Measurements from ENCODE around the gene PDCD10. TPM values are rescaled to one million over a fixed set of nuclear protein-coding genes. Genes with fewer than 3 reads are reported as not detected.

PDCD10 gene
- total RNA-seq, 6 donors from 2014 or later = 38.8 to 115 (median 55.9) TPM

DNA sequence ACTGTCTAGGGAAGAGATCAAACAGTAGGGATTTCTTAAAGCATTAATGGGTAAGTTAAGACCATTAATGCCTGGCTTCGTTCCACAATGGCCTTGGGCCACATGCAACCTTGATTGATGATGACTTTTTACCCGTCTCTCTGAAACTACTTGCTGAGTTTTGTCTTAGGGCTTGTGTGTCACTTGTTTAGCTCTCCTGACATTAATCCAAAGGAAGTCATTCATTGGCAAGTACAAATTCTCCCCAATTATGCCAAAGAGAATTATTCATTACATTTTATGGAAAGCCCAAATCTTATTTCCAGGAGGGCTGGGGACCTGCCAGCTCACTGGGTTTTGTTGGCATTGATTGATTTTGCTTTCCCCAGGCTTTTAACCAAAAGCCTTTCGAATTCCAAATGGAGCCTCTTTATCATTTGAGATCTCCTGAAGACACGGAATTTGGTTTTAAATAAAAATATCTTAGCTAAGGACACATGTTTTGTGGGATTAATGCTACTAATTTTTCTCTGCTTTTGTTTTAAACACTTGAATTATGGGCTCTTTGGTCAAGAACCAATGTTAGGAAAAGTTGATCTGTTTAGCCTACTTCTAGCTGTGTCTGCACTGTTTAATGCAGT, 41.5 kb upstream of the PDCD10 start:
- H3K27me3 ChIP-seq = no peaks in the 10 kb centered on the region
- TF ChIP-seq POLR2AphosphoS5 (IDR thresholded peaks at IDR 0.05) = no peak
- TF ChIP-seq POLR2A (IDR thresholded peaks at IDR 0.05) = no peak
- no peak for TF ChIP-seq EP300 (IDR thresholded peaks at IDR 0.05)
- TF ChIP-seq, protein P1, sequence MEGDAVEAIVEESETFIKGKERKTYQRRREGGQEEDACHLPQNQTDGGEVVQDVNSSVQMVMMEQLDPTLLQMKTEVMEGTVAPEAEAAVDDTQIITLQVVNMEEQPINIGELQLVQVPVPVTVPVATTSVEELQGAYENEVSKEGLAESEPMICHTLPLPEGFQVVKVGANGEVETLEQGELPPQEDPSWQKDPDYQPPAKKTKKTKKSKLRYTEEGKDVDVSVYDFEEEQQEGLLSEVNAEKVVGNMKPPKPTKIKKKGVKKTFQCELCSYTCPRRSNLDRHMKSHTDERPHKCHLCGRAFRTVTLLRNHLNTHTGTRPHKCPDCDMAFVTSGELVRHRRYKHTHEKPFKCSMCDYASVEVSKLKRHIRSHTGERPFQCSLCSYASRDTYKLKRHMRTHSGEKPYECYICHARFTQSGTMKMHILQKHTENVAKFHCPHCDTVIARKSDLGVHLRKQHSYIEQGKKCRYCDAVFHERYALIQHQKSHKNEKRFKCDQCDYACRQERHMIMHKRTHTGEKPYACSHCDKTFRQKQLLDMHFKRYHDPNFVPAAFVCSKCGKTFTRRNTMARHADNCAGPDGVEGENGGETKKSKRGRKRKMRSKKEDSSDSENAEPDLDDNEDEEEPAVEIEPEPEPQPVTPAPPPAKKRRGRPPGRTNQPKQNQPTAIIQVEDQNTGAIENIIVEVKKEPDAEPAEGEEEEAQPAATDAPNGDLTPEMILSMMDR (IDR thresholded peaks at IDR 0.05) = no peak
- H3K4me3 ChIP-seq = no peak overlapping the region
- no peaks in the 10 kb centered on the region for H3K4me1 ChIP-seq
- DNase-seq (no peak), ATAC-seq (ENCODE audit: low FRiP score in 2 of 2) (no peak)
- H3K27ac ChIP-seq = no peak overlapping the region
- no peaks in the 10 kb centered on the region for H3K36me3 ChIP-seq
- peaks cover 0 to 3% (median 0%) of the 10 kb centered on the region in 4 donors for H3K9me3 ChIP-seq
- WGBS, 2 donors = 49 to 58% methylated on average over 4 of the region's 4 CpGs

DNA sequence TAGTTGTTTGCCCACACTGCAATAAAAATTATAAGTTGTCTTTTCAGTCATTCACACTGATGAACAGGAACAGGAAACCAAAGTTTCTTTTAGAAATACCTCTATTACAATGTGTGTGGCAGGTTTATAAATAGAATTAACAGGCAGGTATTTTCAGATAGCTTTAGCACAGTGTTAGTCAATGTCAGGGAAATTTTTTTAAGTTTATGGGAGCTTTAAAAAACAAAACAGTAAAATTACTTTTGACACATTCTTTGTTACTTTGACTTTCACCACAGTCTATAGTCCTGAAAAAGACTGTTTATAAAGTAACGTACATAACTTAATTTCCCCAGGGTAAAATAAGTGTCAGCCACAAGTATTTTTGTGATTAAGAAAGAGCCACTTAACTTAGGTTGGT, 38.9 kb upstream of the PDCD10 start:
- WGBS, 2 donors = 25 to 47% methylated on average over 1 of the region's 1 CpG
- Histone ChIP-seq H3K27ac (no peak overlapping the region), H3K9me3 (peaks cover 0 to 3% (median 0%) of the 10 kb centered on the region in 4 donors), H3K36me3 (no peaks in the 10 kb centered on the region), H3K4me3 (no peak overlapping the region), H3K4me1 (no peaks in the 10 kb centered on the region), H3K27me3 (no peaks in the 10 kb centered on the region)
- no peak for TF ChIP-seq POLR2AphosphoS5 (IDR thresholded peaks at IDR 0.05)
- no peak for TF ChIP-seq POLR2A (IDR thresholded peaks at IDR 0.05)
- no peak for TF ChIP-seq EP300 (IDR thresholded peaks at IDR 0.05)
- TF ChIP-seq, protein P1 (IDR thresholded peaks at IDR 0.05) = no peak
- ATAC-seq (ENCODE audit: low FRiP score in 2 of 2) = no peak
- no peak for DNase-seq

DNA sequence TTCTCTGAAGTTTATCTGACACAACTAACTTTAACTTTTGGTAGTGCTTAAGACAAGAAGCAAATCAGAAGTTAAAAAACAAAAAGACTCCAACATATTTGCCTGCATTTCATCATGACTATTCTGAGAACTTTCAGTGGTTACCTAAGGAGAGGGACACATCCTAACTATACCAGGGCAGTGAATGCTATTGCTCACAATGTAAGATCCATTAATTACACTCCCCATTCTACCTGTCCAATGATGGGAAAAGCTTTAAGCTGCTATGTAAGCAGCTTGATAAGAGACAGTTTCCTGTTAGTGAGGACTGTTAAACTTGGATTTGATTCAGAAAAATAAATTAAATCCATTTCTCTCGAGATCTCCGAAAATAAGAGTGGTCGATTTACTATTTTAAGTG, 38.3 kb upstream of the PDCD10 start:
- H3K36me3 ChIP-seq = no peaks in the 10 kb centered on the region
- TF ChIP-seq EP300 (IDR thresholded peaks at IDR 0.05) (no peak), POLR2AphosphoS5 (IDR thresholded peaks at IDR 0.05) (no peak), POLR2A (IDR thresholded peaks at IDR 0.05) (no peak)
- no peaks in the 10 kb centered on the region for H3K4me1 ChIP-seq
- H3K9me3 ChIP-seq = peaks cover 0 to 3% (median 0%) of the 10 kb centered on the region in 4 donors
- H3K27me3 ChIP-seq = no peaks in the 10 kb centered on the region
- DNase-seq (no peak), ATAC-seq (ENCODE audit: low FRiP score in 2 of 2) (no peak)
- H3K27ac ChIP-seq = no peak overlapping the region
- H3K4me3 ChIP-seq = no peak overlapping the region
- 31 to 39% methylated on average over 3 of the region's 3 CpGs for WGBS, 2 donors

DNA sequence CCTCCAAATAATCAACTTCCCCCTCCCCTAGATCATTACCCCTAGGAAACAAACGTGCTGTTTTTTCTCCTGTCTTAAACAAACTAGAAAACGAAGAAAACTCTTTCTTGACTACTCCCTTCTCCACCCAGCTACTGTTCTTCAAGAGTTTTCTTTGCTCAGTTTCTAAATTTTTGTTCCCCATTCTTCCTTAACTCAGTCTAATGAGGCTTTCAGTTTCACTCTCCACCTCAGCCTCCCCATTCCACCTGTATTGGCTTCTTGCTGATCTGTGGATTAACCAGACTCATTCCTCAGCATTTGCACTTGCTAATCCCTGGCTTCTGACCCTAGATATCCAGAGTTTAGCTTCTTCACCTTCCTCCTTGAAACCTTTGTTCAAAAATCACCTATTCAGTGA, 27.6 kb upstream of the PDCD10 start:
- Histone ChIP-seq H3K36me3 (no peaks in the 10 kb centered on the region), H3K4me3 (no peak overlapping the region), H3K27ac (no peak overlapping the region), H3K4me1 (no peaks in the 10 kb centered on the region), H3K27me3 (no peaks in the 10 kb centered on the region), H3K9me3 (no peaks in the 10 kb centered on the region)
- DNase-seq (no peak), ATAC-seq (ENCODE audit: low FRiP score in 2 of 2) (no peak)
- TF ChIP-seq POLR2AphosphoS5 (IDR thresholded peaks at IDR 0.05) (no peak), POLR2A (IDR thresholded peaks at IDR 0.05) (no peak), EP300 (IDR thresholded peaks at IDR 0.05) (no peak)
- TF ChIP-seq, protein P1 (IDR thresholded peaks at IDR 0.05) = no peak
- WGBS, 2 donors = 45 to 51% methylated on average over 2 of the region's 2 CpGs

DNA sequence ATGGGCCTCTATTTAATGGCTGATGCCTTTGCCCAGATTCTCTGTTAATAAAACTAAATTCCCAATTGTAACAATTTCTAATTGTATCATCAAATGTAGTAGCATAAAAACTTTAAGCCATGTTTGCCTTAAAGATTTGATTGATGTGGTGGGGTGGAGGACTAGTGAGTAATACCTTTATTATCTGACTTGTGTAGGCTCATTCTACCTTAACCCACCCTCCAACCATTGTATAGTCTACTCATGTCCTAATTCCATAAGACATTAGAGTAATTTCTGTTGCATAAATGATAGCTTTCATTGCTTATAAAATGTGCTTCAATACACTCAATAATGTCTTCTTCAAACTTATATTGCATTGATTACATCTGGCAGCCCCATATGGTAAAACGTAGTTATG, 26.6 kb upstream of the PDCD10 start:
- Histone ChIP-seq H3K27ac (no peak overlapping the region), H3K9me3 (no peaks in the 10 kb centered on the region), H3K27me3 (no peaks in the 10 kb centered on the region), H3K36me3 (no peaks in the 10 kb centered on the region), H3K4me1 (no peaks in the 10 kb centered on the region), H3K4me3 (no peak overlapping the region)
- ATAC-seq (ENCODE audit: low FRiP score in 2 of 2) = no peak
- no peak for TF ChIP-seq POLR2AphosphoS5 (IDR thresholded peaks at IDR 0.05)
- no peak for TF ChIP-seq EP300 (IDR thresholded peaks at IDR 0.05)
- TF ChIP-seq, protein P1 (IDR thresholded peaks at IDR 0.05) = no peak
- no peak for TF ChIP-seq POLR2A (IDR thresholded peaks at IDR 0.05)
- DNase-seq = no peak
- 85 to 86% methylated on average over 1 of the region's 1 CpG for WGBS, 2 donors
